SU-DHL-6 (cell line): Measurements from ENCODE around the gene CFL1.

Experiments used
- H2AFZ ChIP-seq: fragments of 200-600 bp; sonication (generic); 2 replicates; pipeline ENCODE4 v1.6.1; 2014; ENCODE audit warnings: low read depth, mild to moderate bottlenecking, moderate library complexity, mixed read lengths, antibody characterized with exemption, low read length; ENCODE audit not compliant: severe bottlenecking
- H3F3A ChIP-seq: fragments of 200-600 bp; shearing (Covaris generic); 2 replicates; pipeline ENCODE4 v1.6.0; 2016; ENCODE audit warnings: antibody characterized with exemption, mild to moderate bottlenecking; ENCODE audit not compliant: insufficient read depth
- H3K27ac ChIP-seq: fragments of 200-600 bp; sonication (generic); 2 replicates; pipeline ENCODE4 v1.5.1; 2016; ENCODE audit warnings: low read depth, mild to moderate bottlenecking, low read length, moderate library complexity, mixed read lengths
- H3K27me3 ChIP-seq: fragments of 200-600 bp; sonication (generic), shearing (Covaris generic); 2 replicates; pipeline ENCODE4 v1.6.0; 2014; ENCODE audit warnings: mild to moderate bottlenecking, low read length
- H3K36me3 ChIP-seq: fragments of 200-600 bp; sonication (generic); 2 replicates; pipeline ENCODE4 v1.6.1; 2014; ENCODE audit warnings: mild to moderate bottlenecking, low read length, mixed read lengths
- H3K4me2 ChIP-seq: fragments of 300-600, 200-600 bp; shearing (Covaris generic), sonication (generic); 2 replicates; pipeline ENCODE4 v1.6.0; 2014; ENCODE audit warnings: low read length, low read depth, mild to moderate bottlenecking; ENCODE audit not compliant: poor library complexity, severe bottlenecking
- H3K4me3 ChIP-seq: fragments of 200-600 bp; sonication (generic); 2 replicates; pipeline ENCODE4 v1.5.1; 2014; ENCODE audit warnings: antibody characterized with exemption, low read length, mild to moderate bottlenecking, mixed read lengths; ENCODE audit not compliant: insufficient read depth, poor library complexity, severe bottlenecking
- H3K79me2 ChIP-seq: fragments of 200-600 bp; sonication (generic); 2 replicates; pipeline ENCODE4 v1.6.1; 2014; ENCODE audit warnings: mild to moderate bottlenecking, low read length, moderate library complexity; ENCODE audit not compliant: insufficient read depth
- H3K9ac ChIP-seq: fragments of 200-600 bp; sonication (generic); 2 replicates; pipeline ENCODE4 v1.7.0; 2014; ENCODE audit warnings: mild to moderate bottlenecking, low read length
- H3K9me2 ChIP-seq: fragments of 200-600 bp; sonication (generic); replicated peaks from 2 replicates; pipeline ENCODE4 v1.6.1; 2014; ENCODE audit warnings: low read length; ENCODE audit not compliant: insufficient read depth
- H3K9me3 ChIP-seq: fragments of 200-600 bp; sonication (generic); 2 replicates; pipeline ENCODE4 v1.6.1; 2014; ENCODE audit warnings: low read length, mixed read lengths; ENCODE audit not compliant: insufficient read depth
- H4K20me1 ChIP-seq: fragments of 200-600 bp; sonication (generic); 2 replicates; pipeline ENCODE4 v1.6.1; 2014; ENCODE audit warnings: low read depth, mild to moderate bottlenecking, antibody characterized with exemption, low read length, moderate library complexity, mixed read lengths
- CTCF ChIP-seq: fragments of 200-600 bp; sonication (generic); IDR thresholded peaks from one replicate; pipeline ENCODE4 v1.5.1; 2017; ENCODE audit warnings: antibody characterized with exemption, mild to moderate bottlenecking, low read length, moderate library complexity; ENCODE audit not compliant: insufficient read depth, poor library complexity, severe bottlenecking
- EZH2phosphoT487 ChIP-seq: fragments of 200-600 bp; sonication (generic), shearing (Covaris generic); conservative IDR thresholded peaks from 2 replicates; pipeline ENCODE4 v1.6.1; 2018; ENCODE audit warnings: mild to moderate bottlenecking, antibody characterized with exemption, low read length, moderate library complexity, mixed read lengths

The CFL1 gene

DNA sequence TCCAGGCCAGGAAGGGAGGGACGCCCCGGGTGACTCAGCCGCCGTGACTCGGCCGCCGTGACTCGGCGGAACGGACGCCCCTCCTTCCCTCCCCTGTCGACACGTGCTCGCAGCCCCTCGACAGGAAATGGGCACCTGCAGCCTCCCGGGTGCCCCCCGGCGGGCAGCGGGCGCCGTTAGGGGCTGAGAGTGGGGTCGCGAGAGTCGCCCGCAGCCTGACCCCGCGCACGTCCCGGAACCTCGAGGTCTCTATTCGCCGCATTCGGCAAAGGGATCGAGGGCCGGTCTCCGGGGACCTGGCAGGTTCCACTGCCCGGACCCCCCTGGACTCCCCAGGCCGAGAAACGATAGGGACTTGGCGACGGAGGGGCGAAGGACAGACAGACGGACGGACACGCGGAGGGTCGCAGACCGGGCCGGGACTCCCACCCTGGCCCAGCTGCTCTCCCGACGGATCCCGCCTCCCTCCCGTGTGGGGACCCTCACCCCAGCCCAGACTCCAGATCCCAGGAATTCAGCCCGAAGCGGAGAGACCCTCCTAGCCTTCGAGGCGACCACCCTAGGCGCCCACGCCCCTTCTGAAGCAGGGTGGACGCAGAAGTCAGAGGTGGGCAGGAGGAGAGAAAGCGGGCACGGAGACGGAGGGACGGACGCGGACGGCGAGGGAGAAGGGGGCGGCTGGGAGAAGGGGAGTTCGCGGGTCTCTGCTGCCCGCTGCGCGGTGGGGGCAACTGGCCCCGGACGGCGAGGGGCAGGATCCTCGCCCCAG is 41.6 kb upstream of the CFL1 start:
- H2AFZ ChIP-seq, result no peak overlapping the region
- 0 out of 2 replicates have a peak overlapping the region, but pooled peaks have one; percentile 6 for H3K9ac ChIP-seq
- no peaks in the 10 kb centered on the region for H4K20me1 ChIP-seq
- TF ChIP-seq CTCF (no peak), EZH2phosphoT487 (no peak)
- H3K4me2 ChIP-seq, result peak overlapping the region; percentile 53
- no peaks in the 10 kb centered on the region for H3K36me3 ChIP-seq
- H3F3A ChIP-seq, result no peaks in the 10 kb centered on the region
- H3K9me3 ChIP-seq, result no peaks in the 10 kb centered on the region
- no peaks in the 10 kb centered on the region for H3K79me2 ChIP-seq
- H3K27me3 ChIP-seq, result no peaks in the 10 kb centered on the region
- H3K27ac ChIP-seq, result no peak overlapping the region
- H3K9me2 ChIP-seq, result no peaks in the 10 kb centered on the region
- no peak overlapping the region for H3K4me3 ChIP-seq

- Histone ChIP-seq H4K20me1 (no peaks in the 10 kb centered on the region), H3K9ac (no peak overlapping the region), H2AFZ (no peak overlapping the region), H3K27me3 (no peaks in the 10 kb centered on the region), H3K27ac (no peak overlapping the region), H3K4me3 (no peak overlapping the region), H3K9me2 (no peaks in the 10 kb centered on the region), H3K9me3 (no peaks in the 10 kb centered on the region), H3K36me3 (no peaks in the 10 kb centered on the region), H3K79me2 (no peaks in the 10 kb centered on the region), H3K4me2 (no peak overlapping the region), H3F3A (no peaks in the 10 kb centered on the region)
- TF ChIP-seq CTCF, result no peak
- no peak for TF ChIP-seq EZH2phosphoT487
Measured at GRCh38 chr11:65898656-65899355, 40.8 kb upstream of the CFL1 start.

GRCh38 chr11:65897020-65897471 is 39.1 kb upstream of the CFL1 start:
- H2AFZ ChIP-seq, result no peak overlapping the region
- no peak overlapping the region for H3K4me2 ChIP-seq
- TF ChIP-seq CTCF, result no peak
- no peak for TF ChIP-seq EZH2phosphoT487
- no peak overlapping the region for H3K4me3 ChIP-seq
- H4K20me1 ChIP-seq, result no peaks in the 10 kb centered on the region
- no peaks in the 10 kb centered on the region for H3K9me2 ChIP-seq
- H3K27ac ChIP-seq, result no peak overlapping the region
- no peaks in the 10 kb centered on the region for H3K36me3 ChIP-seq
- H3K9ac ChIP-seq, result no peak overlapping the region
- H3K27me3 ChIP-seq, result no peaks in the 10 kb centered on the region
- H3K79me2 ChIP-seq, result 0 out of 2 replicates have a peak, but pooled peaks cover 1% of the 10 kb centered on the region
- no peaks in the 10 kb centered on the region for H3K9me3 ChIP-seq
- H3F3A ChIP-seq, result peaks cover 10% of the 10 kb centered on the region
